Measurements from ENCODE around the gene EVA1A. TPM values are rescaled to one million over a fixed set of nuclear protein-coding genes. Genes with fewer than 3 reads are reported as not detected.

Gene EVA1A
- total and polyA plus RNA-seq, 5 experiments from 2014 or later, result 0.20 to 1.1 (median 0.68) TPM; not detected in 2

DNA sequence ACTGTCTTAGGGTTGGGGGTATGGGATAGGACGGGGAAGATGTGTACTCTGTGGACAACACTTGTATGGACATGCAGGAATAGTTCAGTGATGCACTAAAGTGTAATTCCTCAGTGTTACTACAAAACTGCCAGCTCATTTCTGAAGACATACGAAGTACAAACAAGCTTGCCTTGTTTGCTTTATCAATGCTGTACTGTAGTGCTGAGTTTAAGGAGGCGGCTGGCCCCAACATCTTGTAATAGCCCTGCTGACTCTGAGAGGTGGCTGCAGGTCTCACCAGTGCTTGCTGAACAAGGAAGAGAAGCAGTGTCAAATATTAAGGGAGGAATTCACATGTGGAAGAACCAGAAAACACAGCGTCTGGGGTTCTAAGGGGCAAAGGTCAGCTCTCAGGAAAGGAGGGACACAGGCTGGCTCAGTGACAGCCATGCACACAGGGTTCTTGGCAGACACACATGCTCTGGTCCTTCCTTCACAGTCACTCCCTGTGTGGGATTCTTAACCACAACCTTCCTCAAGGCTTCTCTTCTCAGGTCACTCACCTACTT lies 39.8 kb upstream of the EVA1A start:
- POLR2A ChIA-PET, result no interaction called here
- Mint-ChIP-seq H3K27me3 (peaks cover 8 to 29% (median 14%) of the 10 kb centered on the region in 5 donors), H3K27ac (no peak overlapping the region), H3K36me3 (no peaks in the 10 kb centered on the region), H3K4me1 (no peaks in the 10 kb centered on the region), H3K4me3 (no peak overlapping the region), H3K9me3 (no peaks in the 10 kb centered on the region)
- ATAC-seq (no peak), DNase-seq (no peak)

DNA sequence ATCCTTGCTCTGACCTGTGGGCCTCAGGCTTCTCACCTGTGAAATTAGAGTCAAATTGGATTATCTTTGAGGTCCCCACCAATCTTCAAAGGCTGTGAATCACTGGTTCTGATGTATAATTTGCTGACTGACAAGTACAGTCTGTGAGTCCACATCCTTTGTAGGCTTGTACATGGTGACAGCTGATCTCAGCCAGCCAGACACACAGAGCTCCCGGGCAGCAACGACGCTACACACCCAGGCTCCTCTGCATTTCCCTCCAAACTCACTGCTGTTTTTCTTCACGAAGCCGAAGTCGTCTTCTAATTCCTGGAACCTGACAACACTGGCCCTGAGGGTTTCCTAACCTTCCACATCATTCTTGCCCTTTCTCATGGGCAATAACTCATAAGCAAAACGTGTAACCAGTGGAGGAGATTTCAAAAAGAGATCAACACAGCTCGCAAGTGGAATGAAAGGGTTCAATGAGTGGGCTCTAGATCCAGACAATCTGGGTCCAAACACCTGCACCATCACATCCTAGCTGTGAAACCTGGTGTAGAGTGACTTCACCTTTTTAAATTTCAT lies 37.9 kb upstream of the EVA1A start:
- Mint-ChIP-seq H3K27ac (no peak overlapping the region), H3K9me3 (no peaks in the 10 kb centered on the region), H3K4me1 (no peaks in the 10 kb centered on the region), H3K27me3 (peaks cover 0 to 18% (median 2%) of the 10 kb centered on the region in 5 donors), H3K4me3 (no peak overlapping the region), H3K36me3 (no peaks in the 10 kb centered on the region)
- no peak for ATAC-seq
- POLR2A ChIA-PET, result no interaction called here
- no peak for DNase-seq

DNA sequence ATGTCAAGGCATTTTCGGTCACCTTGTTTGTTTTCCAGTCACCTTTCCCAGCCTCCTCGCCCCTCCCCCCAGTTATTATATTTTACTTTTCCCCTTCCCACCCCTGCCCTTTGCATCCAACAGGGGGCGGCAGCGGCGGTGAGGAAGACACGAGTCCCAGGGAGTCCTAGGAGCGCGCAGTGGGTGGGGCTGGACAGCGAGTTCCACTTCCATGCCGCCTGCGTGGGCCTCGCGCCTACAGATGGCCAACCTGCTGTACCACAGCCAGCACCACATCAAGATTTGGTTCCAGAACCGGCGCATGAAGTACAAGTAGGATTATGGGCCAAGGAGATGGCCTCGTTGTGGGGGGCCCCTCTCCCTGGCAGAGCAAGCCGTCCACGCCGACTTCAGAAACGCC lies 37.2 kb upstream of the EVA1A start:
- Mint-ChIP-seq H3K27me3 (peaks cover 0 to 15% (median 4%) of the 10 kb centered on the region in 5 donors), H3K36me3 (no peaks in the 10 kb centered on the region), H3K4me1 (no peaks in the 10 kb centered on the region), H3K4me3 (no peak overlapping the region), H3K27ac (no peak overlapping the region), H3K9me3 (no peaks in the 10 kb centered on the region)
- ATAC-seq (no peak), DNase-seq (no peak)
- POLR2A ChIA-PET, result no interaction called here

DNA sequence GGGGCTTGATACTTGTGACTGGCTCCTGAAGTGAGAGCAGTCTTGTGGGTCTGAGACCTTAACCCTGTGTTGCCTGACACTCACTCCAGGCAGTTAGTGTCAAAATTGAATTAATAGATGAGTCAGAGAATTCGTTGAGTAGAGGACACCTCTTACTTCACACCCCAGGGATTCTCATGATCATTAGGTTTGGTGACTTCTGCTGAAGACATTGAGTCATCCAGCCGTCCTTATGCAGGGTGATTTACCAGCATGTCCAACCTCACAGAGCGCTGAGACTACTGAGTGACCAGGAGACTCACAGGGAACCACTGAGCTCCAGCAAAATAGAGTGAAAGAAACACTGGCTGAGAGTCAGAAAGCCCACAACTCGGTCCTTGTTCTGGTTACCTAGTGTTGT lies 36.0 kb upstream of the EVA1A start:
- no peak for ATAC-seq
- no peaks in the 10 kb centered on the region for H3K9me3 Mint-ChIP-seq
- DNase-seq, result no peak
- no peak overlapping the region for H3K4me3 Mint-ChIP-seq
- H3K27ac Mint-ChIP-seq, result no peak overlapping the region
- H3K27me3 Mint-ChIP-seq, result peaks cover 0 to 10% (median 4%) of the 10 kb centered on the region in 5 donors
- H3K36me3 Mint-ChIP-seq, result no peaks in the 10 kb centered on the region
- H3K4me1 Mint-ChIP-seq, result no peaks in the 10 kb centered on the region
- POLR2A ChIA-PET, result no interaction called here

DNA sequence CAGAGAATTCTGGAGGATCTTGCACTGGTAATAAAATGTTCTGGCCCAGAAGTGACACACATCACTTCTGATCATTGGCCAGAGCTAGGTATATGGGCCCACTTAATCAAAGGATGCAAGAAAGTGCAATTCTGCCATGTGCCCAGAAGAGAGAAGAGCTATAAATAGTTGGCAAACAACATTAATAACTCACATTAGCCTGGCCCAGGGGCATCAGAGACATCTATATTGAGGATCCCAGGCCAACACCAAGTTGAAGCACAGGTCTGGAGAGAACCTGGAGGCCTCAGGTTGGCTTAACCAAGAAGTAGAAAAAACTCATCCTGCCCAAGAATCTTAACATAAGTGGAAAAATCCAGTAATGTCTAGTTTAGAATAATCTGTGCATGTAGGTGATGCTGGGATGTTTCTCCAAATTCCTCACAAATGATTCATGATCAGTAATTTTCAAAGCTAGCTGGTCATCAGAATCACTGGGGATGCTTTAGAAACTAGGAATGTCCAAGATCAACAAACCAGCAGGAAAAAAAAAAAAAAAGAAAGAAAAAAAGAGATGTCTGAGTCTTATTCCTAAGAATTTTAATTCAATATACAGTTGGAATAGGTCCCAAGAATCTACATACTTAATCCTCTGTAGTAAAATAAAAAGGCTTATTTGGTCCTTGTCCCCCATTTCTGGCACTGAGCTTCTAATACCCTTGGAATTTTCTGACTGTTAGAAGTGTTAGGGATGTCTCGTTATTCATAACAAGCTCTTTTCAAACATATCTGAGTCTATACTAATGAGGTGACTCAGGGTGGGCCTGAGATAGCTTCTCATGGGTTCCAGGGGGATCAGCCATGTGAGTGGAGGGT lies 35.0 kb upstream of the EVA1A start:
- Mint-ChIP-seq H3K27ac (no peak overlapping the region), H3K36me3 (peaks cover 0 to 4% (median 0%) of the 10 kb centered on the region in 3 donors), H3K27me3 (peaks cover 0 to 7% (median 4%) of the 10 kb centered on the region in 5 donors), H3K4me1 (no peaks in the 10 kb centered on the region), H3K4me3 (no peak overlapping the region), H3K9me3 (peaks cover 0 to 1% (median 0%) of the 10 kb centered on the region in 9 donors)
- POLR2A ChIA-PET, result no interaction called here
- no peak for ATAC-seq
- no peak for DNase-seq

DNA sequence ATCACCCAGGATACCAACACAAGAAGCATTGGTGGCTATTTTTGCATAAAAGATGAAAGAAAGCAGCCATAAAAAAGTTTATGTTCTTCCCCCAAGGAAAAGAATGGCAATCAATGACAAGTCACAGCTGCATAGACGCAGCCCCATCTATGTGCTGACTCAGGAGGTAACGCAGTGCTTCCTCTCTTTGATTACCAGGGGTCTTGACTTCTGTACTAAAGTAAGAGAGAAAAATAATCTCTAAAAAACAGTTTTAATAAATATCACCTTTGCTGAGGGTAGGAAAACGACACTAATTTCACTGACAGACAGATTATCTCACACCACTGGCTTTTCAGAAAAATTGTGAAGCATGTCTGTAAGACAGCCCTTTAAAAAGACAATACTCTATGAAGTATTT lies 33.9 kb upstream of the EVA1A start:
- no peak for ATAC-seq
- POLR2A ChIA-PET, result no interaction called here

DNA sequence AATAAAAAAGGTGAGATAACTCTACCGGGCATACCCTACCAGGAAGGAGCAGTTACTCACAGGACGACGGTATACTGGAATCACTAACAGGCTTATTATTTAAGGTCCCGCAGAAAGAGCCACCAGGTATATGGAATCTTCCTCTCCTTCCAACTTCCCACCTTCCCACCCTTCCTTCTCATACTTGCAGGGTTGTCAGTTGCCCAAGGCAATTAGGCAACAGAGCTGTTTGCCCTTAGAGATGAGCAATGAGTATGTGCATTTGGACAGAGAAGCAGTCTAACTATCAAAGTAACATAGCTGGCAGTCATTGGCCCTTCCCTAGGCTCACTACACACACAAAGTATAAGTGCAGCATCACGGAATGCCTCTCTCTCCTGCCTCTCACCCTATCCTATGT lies 32.1 kb upstream of the EVA1A start:
- no peak for ATAC-seq
- no peak for DNase-seq
- POLR2A ChIA-PET, result no interaction called here
- no peaks in the 10 kb centered on the region for H3K4me1 Mint-ChIP-seq
- H3K4me3 Mint-ChIP-seq, result no peak overlapping the region
- peaks cover 0 to 10% (median 3%) of the 10 kb centered on the region in 5 donors for H3K27me3 Mint-ChIP-seq
- peaks cover 0 to 3% (median 0%) of the 10 kb centered on the region in 9 donors for H3K9me3 Mint-ChIP-seq
- no peak overlapping the region for H3K27ac Mint-ChIP-seq
- H3K36me3 Mint-ChIP-seq, result peaks cover 0 to 4% (median 0%) of the 10 kb centered on the region in 3 donors

More for the DNA sequence above, 33.9 kb upstream of the EVA1A start:
- no peak for DNase-seq
- peaks cover 0 to 8% (median 3%) of the 10 kb centered on the region in 5 donors for H3K27me3 Mint-ChIP-seq
- H3K4me1 Mint-ChIP-seq, result no peaks in the 10 kb centered on the region
- peaks cover 0 to 4% (median 0%) of the 10 kb centered on the region in 3 donors for H3K36me3 Mint-ChIP-seq
- H3K27ac Mint-ChIP-seq, result no peak overlapping the region
- H3K9me3 Mint-ChIP-seq, result peaks cover 0 to 3% (median 0%) of the 10 kb centered on the region in 9 donors
- H3K4me3 Mint-ChIP-seq, result no peak overlapping the region

DNA sequence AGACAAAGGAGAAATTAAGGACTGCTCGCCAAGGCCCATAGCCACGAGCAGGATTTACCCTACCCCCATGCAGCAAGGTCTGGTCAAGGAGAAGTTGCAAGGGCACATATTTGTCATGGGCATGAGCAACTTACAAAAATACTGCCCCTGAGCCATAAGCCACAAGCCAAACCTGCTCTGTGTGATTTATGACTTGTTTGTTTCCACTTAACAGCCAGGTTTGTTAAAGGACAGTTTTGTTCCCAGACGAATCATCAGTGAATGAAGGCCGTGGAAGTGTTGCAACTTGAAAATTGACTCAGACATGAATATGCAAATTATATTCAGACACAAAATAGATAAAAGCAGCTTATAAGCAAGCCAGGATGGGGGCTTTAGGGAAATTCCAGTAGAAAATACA lies 31.3 kb upstream of the EVA1A start:
- H3K27ac Mint-ChIP-seq, result no peak overlapping the region
- peaks cover 0 to 4% (median 0%) of the 10 kb centered on the region in 3 donors for H3K36me3 Mint-ChIP-seq
- no peaks in the 10 kb centered on the region for H3K4me1 Mint-ChIP-seq
- ATAC-seq, result no peak
- H3K27me3 Mint-ChIP-seq, result peaks cover 0 to 13% (median 3%) of the 10 kb centered on the region in 5 donors
- POLR2A ChIA-PET, result no interaction called here
- peaks cover 0 to 3% (median 0%) of the 10 kb centered on the region in 9 donors for H3K9me3 Mint-ChIP-seq
- H3K4me3 Mint-ChIP-seq, result no peak overlapping the region
- DNase-seq, result no peak

DNA sequence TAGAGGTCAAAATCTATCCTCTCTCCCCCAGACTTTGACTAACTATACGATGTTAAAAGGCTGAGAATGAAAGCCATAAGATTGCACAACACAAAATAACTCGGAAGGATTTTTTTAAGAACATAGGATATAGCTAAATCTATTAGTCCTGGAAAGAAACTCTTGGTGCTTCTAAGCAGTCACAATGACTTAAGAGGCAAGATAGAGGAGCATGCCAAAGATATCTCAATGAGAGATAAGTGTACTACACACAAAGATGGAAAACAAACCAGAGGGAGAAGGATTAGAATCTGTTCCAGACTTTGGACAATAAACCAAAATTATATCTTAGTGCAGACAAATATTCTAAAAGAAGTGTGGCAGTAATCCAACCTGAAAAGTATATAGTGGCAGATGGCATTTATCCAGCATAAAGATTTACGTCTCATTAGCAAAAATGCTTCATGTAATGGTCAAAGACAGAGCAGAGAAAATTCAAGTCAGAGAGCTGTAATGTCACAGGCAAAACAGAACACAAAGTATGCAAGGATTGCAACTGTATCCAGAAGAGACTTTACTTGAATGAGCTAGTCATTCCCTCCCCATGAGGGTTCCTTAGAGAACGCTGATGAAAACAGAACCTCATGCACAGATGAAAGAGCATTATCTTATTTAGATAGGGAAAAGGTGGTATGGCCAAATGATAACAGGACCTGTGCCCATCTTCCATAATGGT lies 28.8 kb upstream of the EVA1A start:
- POLR2A ChIA-PET, result no interaction called here
- H3K9me3 Mint-ChIP-seq, result peaks cover 0 to 3% (median 0%) of the 10 kb centered on the region in 9 donors
- H3K36me3 Mint-ChIP-seq, result peaks cover 0 to 4% (median 0%) of the 10 kb centered on the region in 3 donors
- no peak overlapping the region for H3K4me3 Mint-ChIP-seq
- H3K27me3 Mint-ChIP-seq, result peaks cover 0 to 13% (median 7%) of the 10 kb centered on the region in 5 donors
- H3K27ac Mint-ChIP-seq, result no peak overlapping the region
- H3K4me1 Mint-ChIP-seq, result no peaks in the 10 kb centered on the region
- ATAC-seq (no peak), DNase-seq (no peak)

DNA sequence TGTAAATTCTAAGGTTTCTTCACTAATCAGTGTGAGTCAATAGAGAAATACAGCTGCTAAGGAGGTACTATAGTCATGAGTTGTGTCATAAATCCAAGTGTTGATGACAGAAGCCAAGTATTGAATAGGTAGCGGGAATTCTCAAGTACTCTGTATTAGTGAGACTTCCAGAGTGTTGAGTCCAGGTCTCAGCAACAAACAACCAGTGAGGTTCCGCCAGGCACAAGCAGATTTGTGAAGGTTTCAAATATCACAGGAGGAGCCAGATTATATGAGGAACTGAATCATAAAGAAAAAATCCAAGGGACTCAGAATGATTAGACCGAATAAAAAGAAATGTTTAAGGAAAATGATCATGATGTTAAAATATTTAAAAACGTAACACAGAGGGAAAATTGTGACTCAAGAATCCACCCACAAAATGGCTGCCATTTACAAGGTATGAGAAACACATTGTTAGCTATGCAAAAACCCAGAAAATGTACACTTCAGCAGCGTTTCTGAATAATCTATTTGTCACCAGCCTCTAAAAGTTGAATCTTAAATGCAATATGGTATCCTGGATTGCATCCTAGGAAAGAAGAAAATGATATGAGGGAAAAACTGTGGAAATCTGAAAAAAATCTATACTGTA lies 27.3 kb upstream of the EVA1A start:
- Mint-ChIP-seq H3K27ac (no peak overlapping the region), H3K36me3 (peaks cover 0 to 4% (median 0%) of the 10 kb centered on the region in 3 donors), H3K4me3 (no peak overlapping the region), H3K4me1 (no peaks in the 10 kb centered on the region), H3K27me3 (peaks cover 1 to 28% (median 4%) of the 10 kb centered on the region in 5 donors), H3K9me3 (peaks cover 0 to 3% (median 0%) of the 10 kb centered on the region in 9 donors)
- no peak for DNase-seq
- POLR2A ChIA-PET, result interaction anchor here (0.6 kb wide), 1 partner anchor 920 kb away, joined by 7 read pairs; no protein-coding TSS in a partner anchor
- ATAC-seq, result no peak

DNA sequence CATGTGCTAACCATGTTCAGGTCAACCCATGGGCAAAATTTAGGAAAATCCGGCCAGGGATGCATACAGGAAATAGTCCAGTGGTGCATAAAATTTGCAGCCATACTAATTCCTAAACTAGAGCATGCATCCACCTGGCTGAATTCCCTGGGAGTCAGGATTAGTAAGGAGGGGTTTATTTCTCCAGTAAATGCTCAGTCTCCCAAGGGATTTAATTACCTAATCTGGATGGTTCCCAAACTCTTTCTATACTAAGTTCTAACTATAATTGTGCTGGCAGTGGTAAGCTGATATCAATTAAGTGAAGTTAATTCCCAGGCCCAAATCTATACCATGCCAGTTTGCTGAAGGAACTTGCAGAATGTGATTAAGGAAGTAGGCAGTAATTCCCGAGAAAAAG lies 26.2 kb upstream of the EVA1A start:
- Mint-ChIP-seq H3K27me3 (peaks cover 4 to 35% (median 6%) of the 10 kb centered on the region in 5 donors), H3K36me3 (peaks cover 0 to 5% (median 0%) of the 10 kb centered on the region in 3 donors), H3K4me3 (no peak overlapping the region), H3K9me3 (peaks cover 0 to 4% (median 2%) of the 10 kb centered on the region in 9 donors), H3K4me1 (no peaks in the 10 kb centered on the region), H3K27ac (peak overlapping the region in 1 of 10 donors; percentile 15)
- ATAC-seq (no peak), DNase-seq (no peak)
- POLR2A ChIA-PET, result no interaction called here

DNA sequence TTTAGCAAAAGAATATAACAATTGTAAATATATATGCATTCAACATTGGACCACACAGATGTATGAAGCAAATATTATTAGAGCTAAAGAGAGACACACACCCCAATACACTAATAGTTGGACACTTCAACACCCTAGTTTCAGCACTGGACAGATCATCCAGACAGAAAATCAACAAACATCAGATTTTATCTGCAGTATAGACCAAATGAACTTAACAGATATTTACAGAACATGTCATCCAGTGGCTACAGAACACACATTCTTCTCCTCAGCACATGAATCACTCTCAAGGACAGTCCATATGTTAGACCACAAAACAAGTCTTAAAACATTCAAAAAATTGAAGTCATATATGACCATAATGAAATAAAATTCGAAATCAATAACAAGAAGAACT lies 22.1 kb upstream of the EVA1A start:
- no peak overlapping the region for H3K27ac Mint-ChIP-seq
- peaks cover 15 to 55% (median 19%) of the 10 kb centered on the region in 5 donors for H3K27me3 Mint-ChIP-seq
- POLR2A ChIA-PET, result no interaction called here
- no peak overlapping the region for H3K4me3 Mint-ChIP-seq
- ATAC-seq, result no peak
- peaks cover 0 to 14% (median 0%) of the 10 kb centered on the region in 3 donors for H3K36me3 Mint-ChIP-seq
- DNase-seq, result no peak
- peaks cover 0 to 7% (median 2%) of the 10 kb centered on the region in 9 donors for H3K9me3 Mint-ChIP-seq
- no peaks in the 10 kb centered on the region for H3K4me1 Mint-ChIP-seq
